ENCODE measurements around the gene MAL.

The MAL gene

GRCh38 chr2:95027369-95027720 lies 1.8 kb downstream of the MAL start:
- Histone ChIP-seq H3K4me1 (ENCODE audit: control insufficient read depth, insufficient read depth, low read length) (no peaks in the 10 kb centered on the region), H3K36me3 (ENCODE audit: control insufficient read depth, insufficient read depth, low read length, severe bottlenecking) (no peaks in the 10 kb centered on the region), H3K9ac (ENCODE audit: low read length) (no peak overlapping the region), H3K9me3 (ENCODE audit: control insufficient read depth, low read length) (no peaks in the 10 kb centered on the region), H3K4me3 (ENCODE audit: low read length) (no peak overlapping the region), H3K27me3 (replicated peaks; ENCODE audit: control insufficient read depth, insufficient read depth, low read length) (peaks cover 70% of the 10 kb centered on the region)
- no peak for DNase-seq (ENCODE audit: low read depth)

- no peak for DNase-seq (ENCODE audit: low read depth)
- Histone ChIP-seq H3K36me3 (ENCODE audit: control insufficient read depth, insufficient read depth, low read length, severe bottlenecking) (no peaks in the 10 kb centered on the region), H3K4me1 (ENCODE audit: control insufficient read depth, insufficient read depth, low read length) (no peaks in the 10 kb centered on the region), H3K9me3 (ENCODE audit: control insufficient read depth, low read length) (no peaks in the 10 kb centered on the region), H3K27me3 (replicated peaks; ENCODE audit: control insufficient read depth, insufficient read depth, low read length) (peaks cover 77% of the 10 kb centered on the region), H3K4me3 (ENCODE audit: low read length) (no peak overlapping the region), H3K9ac (ENCODE audit: low read length) (no peak overlapping the region)
These were observed 4.4 kb downstream of the MAL start for GRCh38 chr2:95029898-95030341.

GRCh38 chr2:95030496-95030895 lies 5.0 kb downstream of the MAL start:
- DNase-seq (ENCODE audit: low read depth): no peak
- H3K4me1 ChIP-seq (ENCODE audit: control insufficient read depth, insufficient read depth, low read length): no peaks in the 10 kb centered on the region
- no peaks in the 10 kb centered on the region for H3K9me3 ChIP-seq (ENCODE audit: control insufficient read depth, low read length)
- no peak overlapping the region for H3K4me3 ChIP-seq (ENCODE audit: low read length)
- H3K27me3 ChIP-seq (replicated peaks; ENCODE audit: control insufficient read depth, insufficient read depth, low read length): peaks cover 76% of the 10 kb centered on the region
- no peaks in the 10 kb centered on the region for H3K36me3 ChIP-seq (ENCODE audit: control insufficient read depth, insufficient read depth, low read length, severe bottlenecking)
- no peak overlapping the region for H3K9ac ChIP-seq (ENCODE audit: low read length)

- peaks cover 70% of the 10 kb centered on the region for H3K27me3 ChIP-seq (replicated peaks; ENCODE audit: control insufficient read depth, insufficient read depth, low read length)
- H3K4me1 ChIP-seq (ENCODE audit: control insufficient read depth, insufficient read depth, low read length): no peaks in the 10 kb centered on the region
- no peak overlapping the region for H3K9ac ChIP-seq (ENCODE audit: low read length)
- no peak for DNase-seq (ENCODE audit: low read depth)
- H3K36me3 ChIP-seq (ENCODE audit: control insufficient read depth, insufficient read depth, low read length, severe bottlenecking): no peaks in the 10 kb centered on the region
- no peaks in the 10 kb centered on the region for H3K9me3 ChIP-seq (ENCODE audit: control insufficient read depth, low read length)
- H3K4me3 ChIP-seq (ENCODE audit: low read length): no peak overlapping the region
These were observed 5.7 kb downstream of the MAL start for GRCh38 chr2:95031076-95031725.

GRCh38 chr2:95031726-95032116 lies 6.2 kb downstream of the MAL start:
- Histone ChIP-seq H3K4me1 (ENCODE audit: control insufficient read depth, insufficient read depth, low read length) (no peaks in the 10 kb centered on the region), H3K9ac (ENCODE audit: low read length) (no peak overlapping the region), H3K27me3 (replicated peaks; ENCODE audit: control insufficient read depth, insufficient read depth, low read length) (peaks cover 67% of the 10 kb centered on the region), H3K9me3 (ENCODE audit: control insufficient read depth, low read length) (no peaks in the 10 kb centered on the region), H3K4me3 (ENCODE audit: low read length) (no peak overlapping the region), H3K36me3 (ENCODE audit: control insufficient read depth, insufficient read depth, low read length, severe bottlenecking) (no peaks in the 10 kb centered on the region)
- DNase-seq (ENCODE audit: low read depth): no peak

- no peaks in the 10 kb centered on the region for H3K4me1 ChIP-seq (ENCODE audit: control insufficient read depth, insufficient read depth, low read length)
- DNase-seq (ENCODE audit: low read depth): no peak
- no peaks in the 10 kb centered on the region for H3K9me3 ChIP-seq (ENCODE audit: control insufficient read depth, low read length)
- no peaks in the 10 kb centered on the region for H3K36me3 ChIP-seq (ENCODE audit: control insufficient read depth, insufficient read depth, low read length, severe bottlenecking)
- peaks cover 61% of the 10 kb centered on the region for H3K27me3 ChIP-seq (replicated peaks; ENCODE audit: control insufficient read depth, insufficient read depth, low read length)
- no peak overlapping the region for H3K9ac ChIP-seq (ENCODE audit: low read length)
- H3K4me3 ChIP-seq (ENCODE audit: low read length): no peak overlapping the region
These were observed 6.8 kb downstream of the MAL start for GRCh38 chr2:95032341-95032740.

- DNase-seq (ENCODE audit: low read depth): no peak
- Histone ChIP-seq H3K9me3 (ENCODE audit: control insufficient read depth, low read length) (no peaks in the 10 kb centered on the region), H3K4me3 (ENCODE audit: low read length) (no peak overlapping the region), H3K27me3 (replicated peaks; ENCODE audit: control insufficient read depth, insufficient read depth, low read length) (peaks cover 58% of the 10 kb centered on the region), H3K4me1 (ENCODE audit: control insufficient read depth, insufficient read depth, low read length) (no peaks in the 10 kb centered on the region), H3K36me3 (ENCODE audit: control insufficient read depth, insufficient read depth, low read length, severe bottlenecking) (no peaks in the 10 kb centered on the region), H3K9ac (ENCODE audit: low read length) (no peak overlapping the region)
These were observed 7.5 kb downstream of the MAL start for GRCh38 chr2:95032868-95033603.

GRCh38 chr2:95034221-95034620 lies 8.7 kb downstream of the MAL start:
- Histone ChIP-seq H3K36me3 (ENCODE audit: control insufficient read depth, insufficient read depth, low read length, severe bottlenecking) (no peaks in the 10 kb centered on the region), H3K9me3 (ENCODE audit: control insufficient read depth, low read length) (no peaks in the 10 kb centered on the region), H3K4me1 (ENCODE audit: control insufficient read depth, insufficient read depth, low read length) (no peaks in the 10 kb centered on the region), H3K4me3 (ENCODE audit: low read length) (no peak overlapping the region), H3K27me3 (replicated peaks; ENCODE audit: control insufficient read depth, insufficient read depth, low read length) (peaks cover 48% of the 10 kb centered on the region), H3K9ac (ENCODE audit: low read length) (no peak overlapping the region)
- no peak for DNase-seq (ENCODE audit: low read depth)

GRCh38 chr2:95034818-95035217 lies 9.3 kb downstream of the MAL start:
- Histone ChIP-seq H3K4me3 (ENCODE audit: low read length) (no peak overlapping the region), H3K36me3 (ENCODE audit: control insufficient read depth, insufficient read depth, low read length, severe bottlenecking) (no peaks in the 10 kb centered on the region)
- DNase-seq (ENCODE audit: low read depth): no peak

GRCh38 chr2:95036596-95037383 lies 11.3 kb downstream of the MAL start:
- H3K4me3 ChIP-seq (ENCODE audit: low read length): no peak overlapping the region
- H3K4me1 ChIP-seq (ENCODE audit: control insufficient read depth, insufficient read depth, low read length): no peaks in the 10 kb centered on the region

More at GRCh38 chr2:95034818-95035217, 9.3 kb downstream of the MAL start:
- H3K4me1 ChIP-seq (ENCODE audit: control insufficient read depth, insufficient read depth, low read length): no peaks in the 10 kb centered on the region
- H3K27me3 ChIP-seq (replicated peaks; ENCODE audit: control insufficient read depth, insufficient read depth, low read length): peaks cover 43% of the 10 kb centered on the region
- H3K9ac ChIP-seq (ENCODE audit: low read length): no peak overlapping the region
- H3K9me3 ChIP-seq (ENCODE audit: control insufficient read depth, low read length): no peaks in the 10 kb centered on the region

GRCh38 chr2:95037384-95037839 lies 11.9 kb downstream of the MAL start:
- no peaks in the 10 kb centered on the region for H3K4me1 ChIP-seq (ENCODE audit: control insufficient read depth, insufficient read depth, low read length)
- H3K36me3 ChIP-seq (ENCODE audit: control insufficient read depth, insufficient read depth, low read length, severe bottlenecking): no peaks in the 10 kb centered on the region
- no peak overlapping the region for H3K9ac ChIP-seq (ENCODE audit: low read length)
- no peak for DNase-seq (ENCODE audit: low read depth)
- no peak overlapping the region for H3K4me3 ChIP-seq (ENCODE audit: low read length)
- no peaks in the 10 kb centered on the region for H3K9me3 ChIP-seq (ENCODE audit: control insufficient read depth, low read length)
- H3K27me3 ChIP-seq (replicated peaks; ENCODE audit: control insufficient read depth, insufficient read depth, low read length): peaks cover 48% of the 10 kb centered on the region

More at GRCh38 chr2:95036596-95037383, 11.3 kb downstream of the MAL start:
- no peaks in the 10 kb centered on the region for H3K9me3 ChIP-seq (ENCODE audit: control insufficient read depth, low read length)
- no peaks in the 10 kb centered on the region for H3K36me3 ChIP-seq (ENCODE audit: control insufficient read depth, insufficient read depth, low read length, severe bottlenecking)
- no peak for DNase-seq (ENCODE audit: low read depth)
- peaks cover 48% of the 10 kb centered on the region for H3K27me3 ChIP-seq (replicated peaks; ENCODE audit: control insufficient read depth, insufficient read depth, low read length)
- no peak overlapping the region for H3K9ac ChIP-seq (ENCODE audit: low read length)

All from adipocyte (in vitro differentiated cells).